GM12878 (cell line): ENCODE data around the gene ETHE1. TPM values are rescaled to one million over a fixed set of nuclear protein-coding genes. Genes with fewer than 3 reads are reported as not detected.

Experiments used
- ATAC-seq: fragments of 200-7000 bp; cut with Tn5 transposase; 3 replicates; pipeline ENCODE4 v1.9.1; 2020; ENCODE audit warnings: mild to moderate bottlenecking, moderate library complexity
- BruUV-seq: library from RNA; stranded (reverse); fragments of 400-500 nt; replicated peaks from 2 replicates; lab custom pipeline; 2021; lab: Mats Ljungman, UMichigan
- CTCF ChIA-PET: fragments of 300-600 bp; sonication (Branson Sonifier 250); formaldehyde crosslinking; extraction: SDS; loops from one replicate; lab custom pipeline; 2021; ENCODE audit warnings: inconsistent platforms; lab: Yijun Ruan, JAX
- POLR2A ChIA-PET: fragments of 350-600 bp; formaldehyde crosslinking; extraction: SDS; loops from one replicate; lab custom pipeline; 2021; ENCODE audit warnings: inconsistent platforms; lab: Charles Lee
- RAD21 ChIA-PET: fragments of 300-600 bp; sonication (Branson Sonifier 250); formaldehyde crosslinking; loops from one replicate; lab custom pipeline; 2023; ENCODE audit warnings: antibody characterized with exemption; ENCODE audit not compliant: unreplicated experiment; lab: Charles Lee
- SMC1A ChIA-PET: fragments of 300-600 bp; sonication (Branson Sonifier 250); formaldehyde crosslinking; loops from one replicate; lab custom pipeline; 2023; ENCODE audit not compliant: unreplicated experiment, uncharacterized antibody; lab: Charles Lee
- DNase-seq: peaks from one replicate; pipeline ENCODE4 v3.0.0-alpha.2; 2011; ENCODE audit warnings: low read depth, low spot score
- FAIRE-seq: peaks from 3 replicates; lab custom pipeline; 2011; peaks lifted over from hg19 to GRCh38; lab: Jason Lieb, UNC
- H2AFZ ChIP-seq: 2 replicates; pipeline ENCODE4 v1.6.0; 2011; ENCODE audit warnings: low read depth, low read length, control low read depth; ENCODE audit not compliant: control insufficient read depth
- H3K27ac ChIP-seq: 2 replicates; pipeline ENCODE4 v1.5.1; 2011; ENCODE audit warnings: control low read depth; ENCODE audit not compliant: control insufficient read depth, insufficient read depth
- H3K27me3 ChIP-seq, 2 experiments: replicated peaks in 1 of 2; 2 replicates each; pipeline versions ENCODE4 v1.6.0 to v1.6.1; 2011; ENCODE audit warnings: low read length in 1 of 2; ENCODE audit not compliant: control insufficient read depth in 2 of 2, insufficient read depth in 2 of 2
- H3K36me3 ChIP-seq, 2 experiments: 2 replicates each; pipeline ENCODE4 v1.5.1; 2011; ENCODE audit warnings: low read length in 1 of 2; ENCODE audit not compliant: control insufficient read depth in 2 of 2, insufficient read depth in 2 of 2
- H3K4me1 ChIP-seq: 2 replicates; pipeline ENCODE4 v1.6.1; 2011; ENCODE audit warnings: mild to moderate bottlenecking, low read length, moderate library complexity, mixed read lengths; ENCODE audit not compliant: control insufficient read depth, insufficient read depth
- H3K4me2 ChIP-seq: 2 replicates; pipeline ENCODE4 v1.6.0; 2011; ENCODE audit warnings: control low read depth; ENCODE audit not compliant: control insufficient read depth, insufficient read depth
- H3K4me3 ChIP-seq: fragments of 200-600 bp; sonication (generic); 2 replicates; pipeline ENCODE4 v1.5.1; 2016
- H3K79me2 ChIP-seq: 2 replicates; pipeline ENCODE4 v1.6.0; 2011; ENCODE audit warnings: low read length; ENCODE audit not compliant: control insufficient read depth, insufficient read depth
- H3K9ac ChIP-seq: 2 replicates; pipeline ENCODE4 v1.8.0; 2011; ENCODE audit warnings: low read length, control low read depth, mixed read lengths; ENCODE audit not compliant: control insufficient read depth, insufficient read depth
- H3K9me3 ChIP-seq: replicated peaks from 3 replicates; pipeline ENCODE4 v1.5.1; 2011; ENCODE audit warnings: mild to moderate bottlenecking, low read length; ENCODE audit not compliant: control insufficient read depth, insufficient read depth
- H4K20me1 ChIP-seq: 2 replicates; pipeline ENCODE4 v1.6.0; 2011; ENCODE audit not compliant: control insufficient read depth, insufficient read depth
- BACH1 ChIP-seq: fragments of 450-650 bp; IDR thresholded peaks from 2 replicates; pipeline ENCODE4 v1.6.1; 2017; ENCODE audit warnings: mild to moderate bottlenecking, borderline replicate concordance
- BRCA1 ChIP-seq: IDR thresholded peaks from 2 replicates; pipeline ENCODE4 v1.6.1; 2011; ENCODE audit warnings: low read depth, low read length, improper control_type of control experiment
- CBX3 ChIP-seq: fragments of 200-600 bp; sonication (generic); IDR thresholded peaks from 2 replicates; pipeline ENCODE4 v1.6.1; 2016; ENCODE audit warnings: low read depth, borderline replicate concordance
- CREB1 ChIP-seq: IDR thresholded peaks from 2 replicates; pipeline ENCODE4 v1.6.1; 2012; ENCODE audit warnings: low read depth, mild to moderate bottlenecking, inconsistent platforms
- CREM ChIP-seq: IDR thresholded peaks from 2 replicates; pipeline ENCODE4 v1.6.1; 2014; ENCODE audit warnings: antibody characterized with exemption, low read depth
- CTCF ChIP-seq, 3 experiments: IDR thresholded peaks in 2 of 3; conservative IDR thresholded peaks in 1 of 3; 2 replicates each; pipeline ENCODE4 v1.5.1; 2011; ENCODE audit warnings: low read depth in 3 of 3, low read length in 3 of 3, mild to moderate bottlenecking in 3 of 3, control low read depth in 2 of 3, moderate library complexity in 2 of 3, inconsistent platforms in 1 of 3, mixed read lengths in 1 of 3; ENCODE audit not compliant: control insufficient read depth in 2 of 3, insufficient read depth in 1 of 3; ENCODE audit errors: extremely low read depth in 1 of 3
- EED ChIP-seq: sonication (generic); IDR thresholded peaks from 2 replicates; pipeline ENCODE4 v1.6.1; 2016; ENCODE audit warnings: antibody characterized with exemption, low read depth
- ELK1 ChIP-seq: IDR thresholded peaks from 2 replicates; pipeline ENCODE4 v1.6.1; 2012; ENCODE audit warnings: low read depth, low read length, improper control_type of control experiment
- EP300 ChIP-seq, 2 experiments: fragments of 150-350 bp in 1 of 2; IDR thresholded peaks; 2 replicates each; pipeline ENCODE4 v1.6.1; 2011 to 2012; ENCODE audit warnings: low read depth in 2 of 2, low read length in 2 of 2, borderline replicate concordance in 1 of 2, improper control_type of control experiment in 1 of 2, inconsistent platforms in 1 of 2; ENCODE audit not compliant: control insufficient read depth in 1 of 2
- ETV6 ChIP-seq, 2 experiments: fragments of 450-650 bp in 1 of 2; IDR thresholded peaks in 1 of 2; conservative IDR thresholded peaks in 1 of 2; 2 replicates each; pipeline ENCODE4 v1.6.1; 2014; ENCODE audit warnings: antibody characterized with exemption in 1 of 2, borderline replicate concordance in 1 of 2, low read depth in 1 of 2, mild to moderate bottlenecking in 1 of 2, moderate library complexity in 1 of 2
- FOXM1 ChIP-seq: IDR thresholded peaks from 2 replicates; pipeline ENCODE4 v1.6.1; 2012; ENCODE audit warnings: low read depth, mild to moderate bottlenecking, inconsistent platforms, low read length, moderate library complexity
- IKZF1 ChIP-seq: fragments of 450-650 bp; conservative IDR thresholded peaks from 2 replicates; pipeline ENCODE4 v1.6.1; 2017; ENCODE audit warnings: antibody characterized with exemption, mild to moderate bottlenecking
- MYC ChIP-seq: IDR thresholded peaks from 2 replicates; pipeline ENCODE4 v1.6.1; 2011; ENCODE audit warnings: mild to moderate bottlenecking, low read length, moderate library complexity, inconsistent platforms; ENCODE audit not compliant: insufficient read depth, insufficient replicate concordance, insufficient read length, severe bottlenecking
- NFXL1 ChIP-seq: fragments of 450-650 bp; IDR thresholded peaks from 2 replicates; pipeline ENCODE4 v1.6.1; 2017; ENCODE audit warnings: antibody characterized with exemption, mild to moderate bottlenecking, borderline replicate concordance
- PML ChIP-seq: IDR thresholded peaks from 2 replicates; pipeline ENCODE4 v1.6.1; 2012; ENCODE audit warnings: low read length, inconsistent platforms
- POLR2A ChIP-seq: IDR thresholded peaks from 2 replicates; pipeline ENCODE4 v1.6.1; 2011; ENCODE audit warnings: low read depth, mild to moderate bottlenecking, low read length
- POU2F2 ChIP-seq: IDR thresholded peaks from 3 replicates; pipeline ENCODE4 v1.6.1; 2011; ENCODE audit warnings: low read depth, mild to moderate bottlenecking, low read length, borderline replicate concordance
- RAD51 ChIP-seq: fragments of 450-650 bp; IDR thresholded peaks from 2 replicates; pipeline ENCODE4 v1.6.1; 2016; ENCODE audit warnings: moderate library complexity, mild to moderate bottlenecking, inconsistent platforms
- RUNX3 ChIP-seq: IDR thresholded peaks from 2 replicates; pipeline ENCODE4 v1.6.1; 2012; ENCODE audit warnings: low read length, inconsistent platforms
- SP1 ChIP-seq: IDR thresholded peaks from one replicate; pipeline ENCODE4 v1.6.1; 2011; ENCODE audit warnings: low read depth, low read length
- SREBF2 ChIP-seq: IDR thresholded peaks from 2 replicates; pipeline ENCODE4 v1.6.1; 2012; ENCODE audit warnings: mild to moderate bottlenecking, low read length
- STAT3 ChIP-seq: IDR thresholded peaks from 2 replicates; pipeline ENCODE4 v1.6.1; 2011; ENCODE audit warnings: low read depth, low read length, improper control_type of control experiment
- TAF1 ChIP-seq: IDR thresholded peaks from 2 replicates; pipeline ENCODE4 v1.6.1; 2011; ENCODE audit warnings: mild to moderate bottlenecking, low read depth, low read length, borderline replicate concordance
- TCF12 ChIP-seq: IDR thresholded peaks from 2 replicates; pipeline ENCODE4 v1.6.1; 2011; ENCODE audit warnings: low read depth, mild to moderate bottlenecking, low read length
- WGBS: methylation state at CpG from one replicate; pipeline ENCODE4 v1.1.6; 2016; ENCODE audit warnings: low lambda C conversion rate; ENCODE audit not compliant: insufficient replicate concordance, insufficient coverage; ENCODE audit errors: missing lambda C conversion rate; 5-methylcytosine and 5-hydroxymethylcytosine counted together
- in situ Hi-C: fragments of 300-500 bp; cut with MboI; formaldehyde crosslinking; loops from 9 replicates; pipeline ENCODE4 v1.14.3; 2018; ENCODE audit warnings: mixed read lengths
- intact Hi-C: fragments of 100-400 bp; cut with micrococcal nuclease; formaldehyde crosslinking; loops from one replicate; pipeline ENCODE4 v1.14.2; 2022; ENCODE audit not compliant: unreplicated experiment
- polyA plus RNA-seq, 11 experiments: library from polyadenylated mRNA; depleted of rRNA in 4 of 11; unstranded in 6 of 11; stranded (reverse) in 5 of 11; fragments of >200 nt; fragmentation: Nextera tagmentation in 4 of 11; fragmentation: Illumina TruSeq in 1 of 11; extraction: Ambion mirVana in 4 of 11; extraction: Trizol in 1 of 11; gene quantifications; 1 replicate in 1 of 11; 2 replicates in 10 of 11; pipeline versions ENCODE4 v1.2.1 to v1.2.3, GENCODE V29; 2011 to 2016; ENCODE audit warnings: inconsistent platforms in 2 of 11, missing spikeins in 2 of 11, low read depth in 1 of 11
- total RNA-seq, 4 experiments: library from RNA; depleted of rRNA in 3 of 4; stranded (reverse); fragments of >200 nt in 3 of 4; fragmentation: Illumina TruSeq in 1 of 4; extraction: Trizol in 1 of 4; gene quantifications; 2 replicates each; pipeline versions ENCODE4 v1.2.1 to v1.2.3, GENCODE V29; 2013 to 2021

The ETHE1 gene
- total and polyA plus RNA-seq, 10 of the 15 experiments (the other 5 are each of a cell fraction or from before 2014, with no cell fraction given), result 22.1 to 155 (median 52.7) TPM

- intact Hi-C loops, result no loop called here
- POLR2A ChIA-PET, result no interaction called here
- TF ChIP-seq CREM (peak; percentile 90), BACH1 (no peak), FOXM1 (no peak), NFXL1 (no peak), ELK1 (no peak), POLR2A (peak; percentile 63), RUNX3 (peak; percentile 43), PML (no peak), SP1 (peak; percentile 71), TAF1 (no peak), EED (no peak), SREBF2 (no peak), BRCA1 (no peak), EP300 (IDR thresholded peaks at IDR 0.05; ENCODE audit: borderline replicate concordance in 1 of 2, control insufficient read depth in 1 of 2, low read depth in 2 of 2, low read length in 2 of 2) (no peak), POU2F2 (no peak), CTCF (IDR thresholded peaks at IDR 0.05 in 2 of 3, conservative IDR thresholded peaks at IDR 0.05 in 1 of 3; ENCODE audit: control insufficient read depth in 2 of 3, extremely low read depth in 1 of 3, insufficient read depth in 1 of 3, low read depth in 3 of 3, low read length in 3 of 3) (no peak), RAD51 (no peak), IKZF1 (peak; percentile 81), CBX3 (no peak), CREB1 (peak; percentile 96), MYC (no peak), STAT3 (no peak), TCF12 (no peak), ETV6 (conservative IDR thresholded peaks at IDR 0.05 in 1 of 2, IDR thresholded peaks at IDR 0.05 in 1 of 2; ENCODE audit: borderline replicate concordance in 1 of 2, low read depth in 1 of 2) (no peak)
These were observed 51.9 kb downstream of the ETHE1 start for GRCh38 chr19:43474986-43475705.

More at GRCh38 chr19:43474986-43475705, 51.9 kb downstream of the ETHE1 start:
- peak overlapping the region; percentile 46; the same call in 1 of the 2 replicates for H3K4me3 ChIP-seq
- peak overlapping the region; percentile 91 for H2AFZ ChIP-seq
- in situ Hi-C loops, result no loop called here
- no peaks in the 10 kb centered on the region for H3K27me3 ChIP-seq
- no peak overlapping the region for H3K27ac ChIP-seq
- no peaks in the 10 kb centered on the region for H3K79me2 ChIP-seq
- peaks cover 3% of the 10 kb centered on the region; the same call in 1 of the 2 replicates for H3K4me1 ChIP-seq
- peak; percentile 85 for ATAC-seq
- peak overlapping the region; percentile 95 for H3K4me2 ChIP-seq
- H3K36me3 ChIP-seq, result no peaks in the 10 kb centered on the region
- H3K9ac ChIP-seq, result no peak overlapping the region
- RAD21 ChIA-PET, result interaction anchor here (1.1 to 1.3 kb wide), 2 partner anchors 30 to 45 kb away, joined by 3 read pairs; partner anchors contain the start of gene PHLDB3
- no peak for DNase-seq
- SMC1A ChIA-PET, result no interaction called here
- no peaks in the 10 kb centered on the region for H4K20me1 ChIP-seq
- 24% methylated on average over 34 of the region's 46 CpGs for WGBS
- no peaks in the 10 kb centered on the region for H3K9me3 ChIP-seq
- CTCF ChIA-PET, result interaction anchor here (2.0 kb wide), 1 partner anchor 28 kb away, joined by 6 read pairs; no protein-coding TSS in a partner anchor
- peak; percentile 91 for FAIRE-seq
- no TSS peak for BruUV-seq
